Bronchial epithelial cell (primary cell): ENCODE data around the gene PKDCC. TPM values are rescaled to one million over a fixed set of nuclear protein-coding genes. Genes with fewer than 3 reads are reported as not detected.
"Not testable (repeated sequence)": the region's sequence is repeated elsewhere in the genome, so short reads cannot be mapped to it uniquely, and the experiment has no call there.

Experiments
- DNase-seq: peaks from one replicate; pipeline ENCODE4 v3.0.0-alpha.2; 2010; ENCODE audit warnings: low read depth
- FAIRE-seq: peaks from 2 replicates; lab custom pipeline; 2011; peaks lifted over from hg19 to GRCh38; lab: Jason Lieb, UNC
- H3K27me3 ChIP-seq: 2 replicates; pipeline ENCODE4 v1.5.1; 2011; ENCODE audit warnings: low read length; ENCODE audit not compliant: control insufficient read depth, insufficient read depth
- H3K36me3 ChIP-seq: 2 replicates; pipeline ENCODE4 v1.5.1; 2011; ENCODE audit warnings: low read length; ENCODE audit not compliant: control insufficient read depth, insufficient read depth
- H3K4me3 ChIP-seq: 2 replicates; pipeline ENCODE4 v1.5.1; 2011; ENCODE audit warnings: mild to moderate bottlenecking, low read depth, low read length, control low read depth
- total RNA-seq: library from RNA; depleted of rRNA; stranded (reverse); fragments of >200 nt; gene quantifications from 2 replicates; pipeline ENCODE4 v1.2.1, GENCODE V29; 2014
- TF ChIP-seq, protein P1 (sequence below): IDR thresholded peaks from 2 replicates; pipeline ENCODE4 v1.5.1; 2011; ENCODE audit warnings: mild to moderate bottlenecking, moderate library complexity, low read length, control low read depth, inconsistent platforms; ENCODE audit not compliant: insufficient read depth, severe bottlenecking

The PKDCC gene
- total RNA-seq, 1 donor from 2014 or later: 0.79 TPM

DNA sequence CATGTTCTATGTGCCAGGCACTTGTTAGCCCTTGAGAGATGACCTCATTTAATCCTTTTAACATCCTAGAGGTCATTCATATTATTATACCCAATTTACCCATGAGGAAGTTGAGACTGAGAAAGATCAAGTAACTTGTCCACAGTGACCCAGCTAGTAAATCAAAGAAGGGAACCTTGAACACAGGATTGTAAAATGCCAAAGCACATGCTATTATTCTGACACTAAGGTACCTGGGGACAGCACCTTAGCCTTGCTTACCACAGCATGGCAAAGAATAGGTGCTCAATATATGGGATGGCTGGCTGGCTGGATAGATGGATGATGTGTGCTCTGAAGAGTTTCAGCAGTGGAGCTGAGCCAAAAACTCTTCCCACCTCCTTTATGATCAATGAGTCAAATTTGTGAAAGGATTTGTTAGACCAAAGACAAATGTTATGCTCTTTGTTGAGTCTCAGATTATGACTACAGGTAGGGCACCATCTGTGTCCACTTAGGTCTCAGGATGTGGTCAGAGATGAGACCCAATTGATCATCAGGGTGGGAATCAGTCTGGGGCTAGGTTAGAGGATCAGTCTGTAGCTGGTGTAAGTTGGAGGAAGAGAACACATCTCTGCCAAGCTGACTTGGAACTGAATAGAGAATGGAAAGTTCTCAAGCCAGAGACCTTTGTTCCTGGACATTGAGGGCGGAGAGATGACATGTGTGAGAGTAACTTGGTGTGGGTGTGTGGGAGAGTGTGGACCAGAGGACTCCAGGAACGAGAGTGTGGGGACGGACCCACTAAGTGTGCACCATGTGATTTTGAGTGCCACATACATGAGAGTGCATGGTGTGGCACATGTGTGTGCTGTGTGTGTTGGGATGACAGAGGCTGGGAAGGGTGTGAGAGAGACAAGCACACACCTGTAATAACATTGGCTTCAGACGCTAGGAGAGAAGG is 16.3 kb upstream of the PKDCC start:
- H3K36me3 ChIP-seq: no peaks in the 10 kb centered on the region
- FAIRE-seq: peak; percentile 28
- TF ChIP-seq, protein P1, sequence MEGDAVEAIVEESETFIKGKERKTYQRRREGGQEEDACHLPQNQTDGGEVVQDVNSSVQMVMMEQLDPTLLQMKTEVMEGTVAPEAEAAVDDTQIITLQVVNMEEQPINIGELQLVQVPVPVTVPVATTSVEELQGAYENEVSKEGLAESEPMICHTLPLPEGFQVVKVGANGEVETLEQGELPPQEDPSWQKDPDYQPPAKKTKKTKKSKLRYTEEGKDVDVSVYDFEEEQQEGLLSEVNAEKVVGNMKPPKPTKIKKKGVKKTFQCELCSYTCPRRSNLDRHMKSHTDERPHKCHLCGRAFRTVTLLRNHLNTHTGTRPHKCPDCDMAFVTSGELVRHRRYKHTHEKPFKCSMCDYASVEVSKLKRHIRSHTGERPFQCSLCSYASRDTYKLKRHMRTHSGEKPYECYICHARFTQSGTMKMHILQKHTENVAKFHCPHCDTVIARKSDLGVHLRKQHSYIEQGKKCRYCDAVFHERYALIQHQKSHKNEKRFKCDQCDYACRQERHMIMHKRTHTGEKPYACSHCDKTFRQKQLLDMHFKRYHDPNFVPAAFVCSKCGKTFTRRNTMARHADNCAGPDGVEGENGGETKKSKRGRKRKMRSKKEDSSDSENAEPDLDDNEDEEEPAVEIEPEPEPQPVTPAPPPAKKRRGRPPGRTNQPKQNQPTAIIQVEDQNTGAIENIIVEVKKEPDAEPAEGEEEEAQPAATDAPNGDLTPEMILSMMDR: no peak
- no peak for DNase-seq
- no peak overlapping the region for H3K4me3 ChIP-seq
- H3K27me3 ChIP-seq: peaks cover 2% of the 10 kb centered on the region

DNA sequence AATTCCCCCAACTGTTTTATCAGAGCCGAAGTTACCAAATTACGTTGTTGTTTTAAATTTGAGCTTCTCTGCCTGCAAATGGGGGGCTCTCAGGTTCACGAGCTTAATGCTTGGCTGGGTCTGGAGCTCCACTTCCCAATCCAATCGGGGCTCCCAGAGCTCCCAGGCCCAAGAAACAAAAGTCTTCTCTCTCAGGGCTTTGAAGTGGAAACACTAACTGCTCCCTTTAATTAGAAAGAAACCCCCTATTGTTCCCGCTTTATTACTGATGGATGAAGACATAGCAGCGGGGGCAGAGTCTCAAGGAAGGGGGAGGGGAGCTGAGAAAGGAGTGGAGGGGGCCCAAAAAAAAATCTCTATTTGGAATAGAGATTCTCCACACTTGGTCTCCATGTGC is 15.6 kb upstream of the PKDCC start:
- no peaks in the 10 kb centered on the region for H3K36me3 ChIP-seq
- H3K4me3 ChIP-seq: no peak overlapping the region
- H3K27me3 ChIP-seq: peaks cover 2% of the 10 kb centered on the region
- no peak for FAIRE-seq
- TF ChIP-seq, protein P1: no peak
- DNase-seq: no peak

DNA sequence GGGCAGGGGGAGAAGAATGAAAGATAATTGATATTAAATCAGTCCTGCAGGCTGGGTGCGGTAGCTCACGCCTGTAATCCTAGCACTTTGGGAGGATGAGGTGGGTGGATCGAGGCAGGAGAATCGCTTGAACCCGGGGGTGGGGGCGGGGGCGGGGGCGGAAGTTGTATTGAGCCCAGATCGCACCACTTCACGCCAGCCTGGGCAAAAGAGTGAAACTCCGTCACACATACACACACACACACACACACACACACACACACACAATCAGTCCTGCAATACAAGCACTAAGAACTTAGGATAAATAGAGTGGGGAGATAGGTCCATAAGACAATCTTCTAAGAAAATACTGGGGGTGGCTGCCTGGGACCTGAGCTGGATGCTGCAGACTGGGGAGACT is 15.1 kb upstream of the PKDCC start:
- FAIRE-seq (no peak), DNase-seq (no peak)
- TF ChIP-seq, protein P1: no peak
- no peak overlapping the region for H3K4me3 ChIP-seq
- peaks cover 2% of the 10 kb centered on the region for H3K27me3 ChIP-seq
- H3K36me3 ChIP-seq: no peaks in the 10 kb centered on the region

DNA sequence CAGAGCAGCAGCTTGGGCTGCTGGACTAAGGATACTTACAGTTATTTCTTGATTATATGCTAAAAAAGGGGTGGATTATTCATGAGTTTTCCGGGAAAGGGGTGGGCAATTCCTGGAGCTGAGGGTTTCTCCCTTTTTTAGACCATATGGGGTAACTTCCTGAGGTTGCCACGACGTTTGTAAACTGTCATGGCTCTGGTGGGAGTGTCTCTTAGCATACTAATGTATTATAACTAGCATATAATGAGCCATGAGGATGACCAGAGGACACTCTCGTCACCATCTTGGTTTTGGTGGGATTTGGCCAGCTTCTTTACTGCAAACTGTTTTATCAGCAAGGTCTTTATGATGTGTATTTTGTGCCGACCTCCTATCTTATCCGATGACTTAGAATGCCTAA is 13.7 kb upstream of the PKDCC start:
- H3K27me3 ChIP-seq, FAIRE-seq: not testable (repeated sequence)

DNA sequence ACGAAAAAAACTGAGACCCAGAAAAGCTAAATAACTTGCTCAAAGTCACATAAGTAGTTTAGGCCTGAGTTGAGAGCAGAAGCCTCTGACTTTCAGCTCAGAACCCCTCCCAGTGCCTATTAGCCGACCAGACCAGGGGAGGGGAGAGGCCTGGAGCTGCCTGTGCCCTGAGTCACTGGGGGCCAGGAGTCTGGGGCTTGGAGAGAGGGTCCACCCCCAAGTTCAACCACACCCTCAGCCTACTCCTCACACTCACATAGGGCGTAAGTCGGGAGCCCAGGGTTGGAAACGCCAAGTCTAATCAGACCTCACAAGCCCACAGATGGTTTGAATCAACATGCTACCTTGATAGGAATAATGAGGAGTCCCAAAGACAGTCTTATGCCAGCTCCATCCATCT is 12.6 kb upstream of the PKDCC start:
- FAIRE-seq (no peak), DNase-seq (no peak)
- Histone ChIP-seq H3K27me3 (peaks cover 3% of the 10 kb centered on the region), H3K4me3 (no peak overlapping the region), H3K36me3 (no peaks in the 10 kb centered on the region)
- TF ChIP-seq, protein P1: no peak

More for the DNA sequence above, 13.7 kb upstream of the PKDCC start:
- not testable (repeated sequence) for H3K4me3 ChIP-seq, H3K36me3 ChIP-seq, DNase-seq

DNA sequence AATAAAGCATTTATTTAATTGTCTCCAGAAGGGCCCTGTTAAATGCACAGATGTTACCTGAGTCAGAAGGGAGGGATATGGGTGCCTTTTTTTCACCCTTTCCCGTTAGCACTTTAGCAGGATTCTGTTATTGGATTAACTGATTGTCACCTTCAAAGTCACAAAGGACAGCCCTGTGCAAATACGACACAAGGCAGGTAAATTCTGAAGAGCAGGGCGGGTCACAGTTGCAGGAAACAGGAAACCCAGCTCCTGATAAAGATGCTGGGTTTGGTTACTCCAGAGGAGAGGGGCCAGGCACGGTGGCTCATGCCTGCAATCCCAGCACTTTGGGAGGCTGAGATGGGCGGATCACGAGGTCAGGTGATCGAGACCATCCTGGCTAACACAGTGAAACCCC is 11.4 kb upstream of the PKDCC start:
- no peak overlapping the region for H3K4me3 ChIP-seq
- no peaks in the 10 kb centered on the region for H3K36me3 ChIP-seq
- FAIRE-seq: no peak
- no peak for DNase-seq
- peaks cover 1% of the 10 kb centered on the region for H3K27me3 ChIP-seq
- TF ChIP-seq, protein P1: no peak
